Measurements from ENCODE around the gene KLK4. TPM values are rescaled to one million over a fixed set of nuclear protein-coding genes. Genes with fewer than 3 reads are reported as not detected.

KLK4 gene
- polyA plus RNA-seq, 3 donors = not detected

- no peak for DNase-seq (ENCODE audit: extremely low read depth in 1 of 11, low read depth in 9 of 11, low spot score in 4 of 11)
These were observed 20.0 kb downstream of the KLK4 start for GRCh38 chr19:50891253-50891625.

GRCh38 chr19:50890422-50891252, 20.6 kb downstream of the KLK4 start:
- DNase-seq (ENCODE audit: extremely low read depth in 1 of 11, low read depth in 9 of 11, low spot score in 4 of 11) = no peak

GRCh38 chr19:50889638-50890037, 21.6 kb downstream of the KLK4 start:
- no peak for DNase-seq (ENCODE audit: extremely low read depth in 1 of 11, low read depth in 9 of 11, low spot score in 4 of 11)

- no peak for DNase-seq (ENCODE audit: extremely low read depth in 1 of 11, low read depth in 9 of 11, low spot score in 4 of 11)
These were observed 29.0 kb downstream of the KLK4 start for GRCh38 chr19:50882188-50882587.

- no peak for DNase-seq (ENCODE audit: extremely low read depth in 1 of 11, low read depth in 9 of 11, low spot score in 4 of 11)
These were observed 31.0 kb downstream of the KLK4 start for GRCh38 chr19:50880241-50880640.

- DNase-seq (ENCODE audit: extremely low read depth in 1 of 11, low read depth in 9 of 11, low spot score in 4 of 11) = no peak
These were observed 32.3 kb downstream of the KLK4 start for GRCh38 chr19:50878851-50879250.

GRCh38 chr19:50877338-50877737, 33.9 kb downstream of the KLK4 start:
- no peak for DNase-seq (ENCODE audit: extremely low read depth in 1 of 11, low read depth in 9 of 11, low spot score in 4 of 11)

- DNase-seq (ENCODE audit: extremely low read depth in 1 of 11, low read depth in 9 of 11, low spot score in 4 of 11) = no peak
These were observed 34.7 kb downstream of the KLK4 start for GRCh38 chr19:50876456-50876855.

GRCh38 chr19:50875795-50876422, 35.3 kb downstream of the KLK4 start:
- no peak for DNase-seq (ENCODE audit: extremely low read depth in 1 of 11, low read depth in 9 of 11, low spot score in 4 of 11)

- DNase-seq (ENCODE audit: extremely low read depth in 1 of 11, low read depth in 9 of 11, low spot score in 4 of 11) = no peak
These were observed 37.0 kb downstream of the KLK4 start for GRCh38 chr19:50874211-50874610.

- no peak for DNase-seq (ENCODE audit: extremely low read depth in 1 of 11, low read depth in 9 of 11, low spot score in 4 of 11)
These were observed 38.1 kb downstream of the KLK4 start, which contains the start of gene KLK2 for GRCh38 chr19:50873056-50873455. TSS of gene KLK2 (plus strand) at chr19:50873439. CDS start at chr19:50873474, 35 bp downstream.

- no peak for DNase-seq (ENCODE audit: extremely low read depth in 1 of 11, low read depth in 9 of 11, low spot score in 4 of 11)
These were observed 40.6 kb downstream of the KLK4 start for GRCh38 chr19:50870417-50871089.

GRCh38 chr19:50869479-50869878, 41.7 kb downstream of the KLK4 start:
- DNase-seq (ENCODE audit: extremely low read depth in 1 of 11, low read depth in 9 of 11, low spot score in 4 of 11) = no peak

- DNase-seq (ENCODE audit: extremely low read depth in 1 of 11, low read depth in 9 of 11, low spot score in 4 of 11) = no peak
These were observed 49.5 kb downstream of the KLK4 start for GRCh38 chr19:50861496-50862286.

- no peak for DNase-seq (ENCODE audit: extremely low read depth in 1 of 11, low read depth in 9 of 11, low spot score in 4 of 11)
These were observed 50.2 kb downstream of the KLK4 start for GRCh38 chr19:50861010-50861409.

- DNase-seq (ENCODE audit: extremely low read depth in 1 of 11, low read depth in 9 of 11, low spot score in 4 of 11) = no peak
These were observed 51.3 kb downstream of the KLK4 start for GRCh38 chr19:50859849-50860248.

GRCh38 chr19:50858886-50859285, 52.3 kb downstream of the KLK4 start:
- no peak for DNase-seq (ENCODE audit: extremely low read depth in 1 of 11, low read depth in 9 of 11, low spot score in 4 of 11)

GRCh38 chr19:50857366-50857765, 53.8 kb downstream of the KLK4 start:
- DNase-seq (ENCODE audit: extremely low read depth in 1 of 11, low read depth in 9 of 11, low spot score in 4 of 11) = no peak
